ENCODE measurements around the gene SEC14L5.

Gene SEC14L5

DNA sequence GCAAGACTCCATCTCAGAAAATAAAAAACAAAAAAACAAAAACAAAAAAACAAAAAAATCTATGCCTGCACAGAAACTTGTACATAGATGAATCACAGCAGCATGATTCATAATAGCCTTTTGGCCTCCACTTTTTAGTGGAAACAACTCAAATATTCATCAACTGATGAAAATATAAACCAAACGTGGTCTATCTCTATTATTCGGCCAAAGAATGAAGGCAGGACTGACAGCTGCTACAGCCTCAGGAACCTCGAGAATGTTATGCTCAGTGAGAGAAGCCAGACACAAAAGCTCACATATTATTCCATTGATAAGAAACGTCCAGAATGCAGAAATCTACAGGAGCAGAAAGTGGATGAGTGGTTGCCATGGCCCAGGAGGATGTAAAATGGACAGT lies 41.0 kb upstream of the SEC14L5 start:
- H3K4me1 ChIP-seq (ENCODE audit: control insufficient read depth, insufficient read depth, low read length) = peaks cover 9% of the 10 kb centered on the region
- no peak overlapping the region for H3K27ac ChIP-seq (ENCODE audit: insufficient read depth, low read depth, low read length, poor library complexity, severe bottlenecking)
- 84 to 85% methylated on average over 4 of the region's 4 CpGs for WGBS, 2 experiments

DNA sequence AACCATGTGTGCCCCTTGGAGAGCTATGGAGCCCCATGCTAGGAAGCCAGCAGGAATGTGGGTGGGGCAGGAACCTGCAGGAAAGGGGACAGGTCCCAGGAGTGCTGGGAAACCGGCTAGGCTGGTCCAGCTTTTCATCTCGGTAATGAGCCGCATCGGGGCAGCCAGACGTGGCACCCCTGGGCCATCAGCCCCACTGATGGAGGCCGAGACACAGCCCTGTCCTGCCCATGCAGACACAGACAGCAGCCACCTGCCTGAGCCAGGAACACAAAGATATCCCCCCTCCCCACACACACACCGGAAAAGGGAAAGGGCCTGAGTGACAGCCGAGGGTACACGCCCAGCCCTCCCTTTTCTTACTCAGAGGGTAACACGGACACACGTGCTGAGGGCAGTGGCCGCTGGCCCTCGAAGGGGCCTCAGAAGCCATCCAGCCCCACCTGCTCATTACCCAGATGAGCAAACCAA lies 39.3 kb upstream of the SEC14L5 start:
- no peak overlapping the region for H3K27ac ChIP-seq (ENCODE audit: insufficient read depth, low read depth, low read length, poor library complexity, severe bottlenecking)
- peaks cover 9% of the 10 kb centered on the region for H3K4me1 ChIP-seq (ENCODE audit: control insufficient read depth, insufficient read depth, low read length)
- no peaks in the 10 kb centered on the region for H3K9me3 ChIP-seq (ENCODE audit: control insufficient read depth, low read length)
- H3K27me3 ChIP-seq (ENCODE audit: control insufficient read depth, insufficient read depth, low read length, poor library complexity, severe bottlenecking) = no peaks in the 10 kb centered on the region
- no peaks in the 10 kb centered on the region for H3K36me3 ChIP-seq (ENCODE audit: control insufficient read depth, insufficient read depth, low read length)
- H3K4me3 ChIP-seq (ENCODE audit: insufficient read depth, low read depth, low read length) = no peak overlapping the region
- 68 to 69% methylated on average over 13 of the region's 13 CpGs for WGBS, 2 experiments

More for the DNA sequence above, 41.0 kb upstream of the SEC14L5 start:
- Histone ChIP-seq H3K4me3 (ENCODE audit: insufficient read depth, low read depth, low read length) (no peak overlapping the region), H3K36me3 (ENCODE audit: control insufficient read depth, insufficient read depth, low read length) (no peaks in the 10 kb centered on the region), H3K9me3 (ENCODE audit: control insufficient read depth, low read length) (no peaks in the 10 kb centered on the region), H3K27me3 (ENCODE audit: control insufficient read depth, insufficient read depth, low read length, poor library complexity, severe bottlenecking) (no peaks in the 10 kb centered on the region)

DNA sequence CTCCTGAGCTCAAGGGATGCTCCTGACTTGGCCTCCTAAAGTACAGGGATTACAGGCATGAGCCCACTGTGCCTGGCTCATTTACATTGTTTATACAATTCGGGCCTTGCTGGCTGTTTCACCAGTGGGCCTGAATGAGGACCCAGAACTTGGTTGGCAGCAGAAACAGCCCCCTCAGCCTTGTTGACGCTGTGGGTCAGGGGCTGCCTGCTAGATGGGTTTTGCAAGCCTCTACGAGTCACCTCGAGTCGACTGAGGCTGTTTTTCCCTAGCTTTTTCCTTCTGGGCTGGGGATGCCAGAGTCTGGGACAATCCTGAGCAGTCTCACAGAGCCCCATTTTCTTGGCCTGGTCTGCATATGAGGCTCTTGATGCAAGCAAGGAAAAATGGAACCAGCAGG lies 37.3 kb upstream of the SEC14L5 start:
- 88 to 90% methylated on average over 5 of the region's 5 CpGs for WGBS, 2 experiments
- no peak overlapping the region for H3K27ac ChIP-seq (ENCODE audit: insufficient read depth, low read depth, low read length, poor library complexity, severe bottlenecking)
- no peaks in the 10 kb centered on the region for H3K27me3 ChIP-seq (ENCODE audit: control insufficient read depth, insufficient read depth, low read length, poor library complexity, severe bottlenecking)
- H3K36me3 ChIP-seq (ENCODE audit: control insufficient read depth, insufficient read depth, low read length) = no peaks in the 10 kb centered on the region
- H3K4me3 ChIP-seq (ENCODE audit: insufficient read depth, low read depth, low read length) = no peak overlapping the region
- H3K4me1 ChIP-seq (ENCODE audit: control insufficient read depth, insufficient read depth, low read length) = peaks cover 16% of the 10 kb centered on the region
- no peaks in the 10 kb centered on the region for H3K9me3 ChIP-seq (ENCODE audit: control insufficient read depth, low read length)

DNA sequence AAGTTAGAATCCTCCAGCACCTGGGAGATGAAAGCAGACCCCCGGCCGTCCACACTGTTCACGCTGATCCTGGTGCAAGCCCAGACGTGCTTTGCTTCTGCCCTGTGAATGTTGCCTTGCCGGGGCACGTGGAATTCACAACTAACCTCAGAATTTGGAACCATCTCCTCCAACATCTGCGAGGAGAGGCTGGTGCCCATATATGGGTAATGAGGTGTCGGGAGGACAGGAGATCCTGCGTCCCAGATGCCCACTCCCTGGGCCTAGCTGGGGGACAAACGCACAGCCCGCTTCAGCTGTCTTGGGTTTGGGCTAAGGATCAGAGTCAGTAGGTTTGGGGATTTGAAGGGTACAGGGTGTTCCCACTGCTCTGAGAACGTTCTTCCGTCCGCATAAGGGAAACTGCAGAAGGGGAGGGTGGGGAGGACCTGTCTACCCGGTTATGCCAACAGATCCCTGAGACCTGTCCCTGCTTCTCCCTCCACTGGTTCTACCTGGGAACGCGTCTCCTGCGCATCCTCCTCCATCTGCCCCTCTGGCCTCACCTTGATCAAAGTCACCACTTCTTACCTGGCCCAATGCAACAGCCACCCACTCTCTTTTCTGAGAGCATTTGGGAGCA lies 35.3 kb upstream of the SEC14L5 start:
- H3K4me1 ChIP-seq (ENCODE audit: control insufficient read depth, insufficient read depth, low read length) = peaks cover 16% of the 10 kb centered on the region
- H3K36me3 ChIP-seq (ENCODE audit: control insufficient read depth, insufficient read depth, low read length) = no peaks in the 10 kb centered on the region
- H3K4me3 ChIP-seq (ENCODE audit: insufficient read depth, low read depth, low read length) = no peak overlapping the region
- no peak overlapping the region for H3K27ac ChIP-seq (ENCODE audit: insufficient read depth, low read depth, low read length, poor library complexity, severe bottlenecking)
- no peaks in the 10 kb centered on the region for H3K27me3 ChIP-seq (ENCODE audit: control insufficient read depth, insufficient read depth, low read length, poor library complexity, severe bottlenecking)
- no peaks in the 10 kb centered on the region for H3K9me3 ChIP-seq (ENCODE audit: control insufficient read depth, low read length)
- WGBS, 2 experiments = 88 to 89% methylated on average over 18 of the region's 18 CpGs

DNA sequence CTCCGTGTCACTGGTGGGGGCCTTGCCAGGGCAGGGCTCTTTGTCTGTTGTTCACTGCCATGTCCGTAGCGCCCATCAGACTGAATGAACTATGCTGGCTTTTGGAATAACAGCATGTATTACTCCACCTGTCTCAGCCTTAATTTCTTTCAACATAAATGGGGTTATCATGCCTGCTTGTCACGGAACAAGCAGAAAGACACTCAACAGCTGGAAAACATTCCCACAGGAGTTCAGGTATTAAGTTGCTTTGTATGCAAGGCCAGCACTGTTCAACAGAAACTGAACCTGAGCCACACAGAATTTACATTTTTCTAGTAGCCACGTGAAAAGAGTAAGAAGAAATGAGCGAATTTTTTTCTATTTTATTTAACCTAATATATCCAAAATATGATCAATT lies 34.3 kb upstream of the SEC14L5 start:
- Histone ChIP-seq H3K9me3 (ENCODE audit: control insufficient read depth, low read length) (no peaks in the 10 kb centered on the region), H3K4me1 (ENCODE audit: control insufficient read depth, insufficient read depth, low read length) (peaks cover 10% of the 10 kb centered on the region), H3K4me3 (ENCODE audit: insufficient read depth, low read depth, low read length) (no peak overlapping the region), H3K27ac (ENCODE audit: insufficient read depth, low read depth, low read length, poor library complexity, severe bottlenecking) (no peak overlapping the region), H3K27me3 (ENCODE audit: control insufficient read depth, insufficient read depth, low read length, poor library complexity, severe bottlenecking) (no peaks in the 10 kb centered on the region), H3K36me3 (ENCODE audit: control insufficient read depth, insufficient read depth, low read length) (no peaks in the 10 kb centered on the region)
- WGBS, 2 experiments = 93 to 95% methylated on average over 6 of the region's 6 CpGs

DNA sequence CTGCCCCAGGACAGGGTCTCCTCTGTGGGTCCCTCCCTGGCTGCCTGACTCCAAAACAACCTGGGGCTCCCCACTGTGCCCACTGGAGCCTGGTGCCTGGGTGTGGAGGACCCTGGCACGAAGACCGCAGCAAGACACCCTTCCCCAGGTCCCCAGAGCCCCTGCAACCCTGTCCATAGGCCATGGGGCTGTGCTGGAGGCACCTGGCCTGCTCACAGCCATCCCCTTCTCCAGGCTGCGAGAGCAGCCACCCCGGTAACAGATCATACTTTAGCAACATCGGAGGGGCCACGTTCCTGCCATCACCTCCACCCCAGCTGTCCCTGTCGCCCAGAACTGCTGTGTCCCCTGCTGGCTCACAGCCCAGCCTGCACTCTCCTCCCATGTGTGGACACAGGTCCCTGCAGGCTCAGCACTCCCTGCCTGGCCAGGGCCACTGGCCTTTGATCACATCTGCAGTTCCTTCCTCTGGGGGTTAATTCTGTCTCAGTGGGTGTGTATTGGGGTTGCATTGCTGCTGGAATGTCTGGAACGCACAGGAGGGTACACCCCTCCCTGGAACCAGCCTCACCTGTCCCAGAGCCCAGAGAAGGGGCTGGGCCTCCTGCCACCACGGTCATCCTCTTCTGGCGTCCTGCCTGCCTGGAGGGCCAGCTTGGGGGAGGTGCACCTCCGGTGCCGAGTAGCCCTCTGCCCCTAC lies 33.4 kb upstream of the SEC14L5 start:
- Histone ChIP-seq H3K9me3 (ENCODE audit: control insufficient read depth, low read length) (no peaks in the 10 kb centered on the region), H3K4me1 (ENCODE audit: control insufficient read depth, insufficient read depth, low read length) (peaks cover 10% of the 10 kb centered on the region), H3K4me3 (ENCODE audit: insufficient read depth, low read depth, low read length) (no peak overlapping the region), H3K36me3 (ENCODE audit: control insufficient read depth, insufficient read depth, low read length) (no peaks in the 10 kb centered on the region), H3K27me3 (ENCODE audit: control insufficient read depth, insufficient read depth, low read length, poor library complexity, severe bottlenecking) (no peaks in the 10 kb centered on the region), H3K27ac (ENCODE audit: insufficient read depth, low read depth, low read length, poor library complexity, severe bottlenecking) (no peak overlapping the region)
- 69 to 70% methylated on average over 12 of the region's 12 CpGs for WGBS, 2 experiments

DNA sequence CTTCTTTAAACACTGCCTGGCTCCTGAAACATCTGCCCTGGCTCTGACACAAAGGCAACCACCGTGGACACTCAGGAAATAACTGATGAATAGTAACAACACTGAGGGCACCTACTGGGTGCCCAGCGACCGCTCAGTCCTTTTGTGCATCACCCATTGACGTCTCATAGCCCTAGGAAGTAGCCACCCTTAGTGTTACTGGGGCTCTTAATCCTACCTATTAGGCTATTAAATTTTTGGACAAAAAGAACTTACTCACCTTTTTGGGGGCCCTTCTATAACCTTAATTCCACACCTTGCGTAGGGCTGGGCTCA lies 32.9 kb upstream of the SEC14L5 start:
- no peaks in the 10 kb centered on the region for H3K36me3 ChIP-seq (ENCODE audit: control insufficient read depth, insufficient read depth, low read length)
- peaks cover 10% of the 10 kb centered on the region for H3K4me1 ChIP-seq (ENCODE audit: control insufficient read depth, insufficient read depth, low read length)
- no peak overlapping the region for H3K4me3 ChIP-seq (ENCODE audit: insufficient read depth, low read depth, low read length)
- H3K27ac ChIP-seq (ENCODE audit: insufficient read depth, low read depth, low read length, poor library complexity, severe bottlenecking) = no peak overlapping the region
- 80 to 83% methylated on average over 5 of the region's 5 CpGs for WGBS, 2 experiments
- H3K9me3 ChIP-seq (ENCODE audit: control insufficient read depth, low read length) = no peaks in the 10 kb centered on the region
- H3K27me3 ChIP-seq (ENCODE audit: control insufficient read depth, insufficient read depth, low read length, poor library complexity, severe bottlenecking) = no peaks in the 10 kb centered on the region

DNA sequence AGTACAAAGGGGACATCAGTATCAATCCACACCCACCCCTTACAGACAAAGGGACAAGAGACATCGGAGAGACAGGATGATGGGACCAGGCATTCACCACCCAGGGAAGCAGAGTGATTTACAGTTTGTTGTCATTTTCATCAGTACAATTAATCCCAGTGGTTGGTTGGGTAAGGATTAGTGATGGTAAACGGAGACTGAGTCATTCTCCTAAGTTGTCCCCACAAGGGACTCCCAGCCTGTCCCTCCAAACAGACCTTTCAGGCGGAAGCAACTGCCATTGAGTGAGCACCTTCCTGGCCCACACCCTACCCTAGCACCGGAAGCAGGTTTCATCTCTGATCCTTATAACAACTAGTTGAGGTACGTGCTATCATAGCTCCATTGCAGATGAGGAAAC lies 32.3 kb upstream of the SEC14L5 start:
- no peaks in the 10 kb centered on the region for H3K9me3 ChIP-seq (ENCODE audit: control insufficient read depth, low read length)
- H3K36me3 ChIP-seq (ENCODE audit: control insufficient read depth, insufficient read depth, low read length) = no peaks in the 10 kb centered on the region
- no peak overlapping the region for H3K4me3 ChIP-seq (ENCODE audit: insufficient read depth, low read depth, low read length)
- WGBS, 2 experiments = 92 to 97% methylated on average over 5 of the region's 5 CpGs
- H3K4me1 ChIP-seq (ENCODE audit: control insufficient read depth, insufficient read depth, low read length) = peaks cover 10% of the 10 kb centered on the region
- H3K27ac ChIP-seq (ENCODE audit: insufficient read depth, low read depth, low read length, poor library complexity, severe bottlenecking) = no peak overlapping the region
- H3K27me3 ChIP-seq (ENCODE audit: control insufficient read depth, insufficient read depth, low read length, poor library complexity, severe bottlenecking) = no peaks in the 10 kb centered on the region

DNA sequence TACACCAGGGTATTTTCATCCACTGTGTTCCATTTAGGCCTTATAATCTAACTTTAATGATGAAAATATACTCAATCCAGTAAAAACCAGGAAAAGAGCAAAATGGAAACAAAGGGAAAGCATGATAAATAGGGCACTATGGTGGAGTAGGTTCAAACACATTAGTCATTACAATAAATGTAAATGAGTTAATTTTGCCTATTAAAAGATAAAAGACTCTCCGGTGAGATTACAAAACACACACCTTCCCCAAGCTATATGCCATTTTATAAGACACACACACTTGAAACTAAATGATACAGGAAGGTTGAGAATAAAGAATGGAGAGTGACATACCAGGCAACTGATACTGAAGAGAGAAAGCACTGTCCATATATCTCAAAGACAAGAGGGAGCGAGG lies 31.2 kb upstream of the SEC14L5 start:
- H3K9me3 ChIP-seq (ENCODE audit: control insufficient read depth, low read length) = no peaks in the 10 kb centered on the region

DNA sequence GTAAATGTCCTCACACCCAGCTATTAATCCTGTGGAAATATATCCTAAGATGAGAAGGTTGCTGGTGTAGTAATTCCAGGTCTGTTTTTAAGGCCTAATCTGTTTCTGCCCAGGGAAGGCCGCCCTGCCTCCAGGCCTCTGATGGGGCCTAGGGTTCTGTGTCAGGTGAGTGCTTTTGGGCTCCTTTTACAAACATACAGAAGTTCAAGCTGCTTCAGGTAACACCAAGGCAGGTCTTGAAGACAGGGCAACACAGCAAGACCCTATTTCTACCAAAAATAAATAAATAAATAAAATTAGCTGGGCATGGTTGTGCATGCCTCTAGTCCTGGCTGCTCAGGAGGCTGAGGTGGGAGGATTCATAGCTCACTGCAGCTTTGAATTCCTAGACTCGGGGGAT lies 30.5 kb upstream of the SEC14L5 start:
- H3K27me3 ChIP-seq (ENCODE audit: control insufficient read depth, insufficient read depth, low read length, poor library complexity, severe bottlenecking) = no peaks in the 10 kb centered on the region
- no peaks in the 10 kb centered on the region for H3K9me3 ChIP-seq (ENCODE audit: control insufficient read depth, low read length)
- whole genome bisulfite sequencing, 2 experiments = 70 to 76% methylated on average over 2 of the region's 2 CpGs
- H3K4me3 ChIP-seq (ENCODE audit: insufficient read depth, low read depth, low read length) = no peak overlapping the region
- H3K4me1 ChIP-seq (ENCODE audit: control insufficient read depth, insufficient read depth, low read length) = peaks cover 10% of the 10 kb centered on the region
- no peaks in the 10 kb centered on the region for H3K36me3 ChIP-seq (ENCODE audit: control insufficient read depth, insufficient read depth, low read length)
- no peak overlapping the region for H3K27ac ChIP-seq (ENCODE audit: insufficient read depth, low read depth, low read length, poor library complexity, severe bottlenecking)

More for the DNA sequence above, 31.2 kb upstream of the SEC14L5 start:
- H3K27ac ChIP-seq (ENCODE audit: insufficient read depth, low read depth, low read length, poor library complexity, severe bottlenecking) = no peak overlapping the region
- no peak overlapping the region for H3K4me3 ChIP-seq (ENCODE audit: insufficient read depth, low read depth, low read length)
- H3K4me1 ChIP-seq (ENCODE audit: control insufficient read depth, insufficient read depth, low read length) = peaks cover 10% of the 10 kb centered on the region
- H3K36me3 ChIP-seq (ENCODE audit: control insufficient read depth, insufficient read depth, low read length) = no peaks in the 10 kb centered on the region
- whole genome bisulfite sequencing, 2 experiments = 92 to 96% methylated on average over 1 of the region's 2 CpGs
- no peaks in the 10 kb centered on the region for H3K27me3 ChIP-seq (ENCODE audit: control insufficient read depth, insufficient read depth, low read length, poor library complexity, severe bottlenecking)
